HEK293 (cell line): ENCODE results near the gene MUC15.

Experiments used
- CTCF ChIA-PET: fragments of 350-600 bp; formaldehyde crosslinking; extraction: SDS; loops from one replicate; lab custom pipeline; 2021; ENCODE audit warnings: antibody characterized with exemption; lab: Yijun Ruan, JAX
- POLR2A ChIA-PET: fragments of 300-600 bp; formaldehyde crosslinking; extraction: SDS; loops from one replicate; lab custom pipeline; 2020; ENCODE audit warnings: antibody characterized with exemption, inconsistent platforms; lab: Yijun Ruan, JAX
- H3K27ac ChIP-seq: fragments of 200-500 bp; sonication (Bioruptor generic); 2 replicates; pipeline ENCODE4 v1.5.1; 2014; ENCODE audit warnings: low read depth, low read length, control low read depth, inconsistent platforms; ENCODE audit errors: extremely low read depth
- H3K36me3 ChIP-seq, 2 experiments: fragments of 200-500 bp in 1 of 2; sonication (Bioruptor generic) in 1 of 2; 1 replicate in 1 of 2; 2 replicates in 1 of 2; pipeline ENCODE4 v1.5.1; 2014 to 2017; ENCODE audit warnings: inconsistent platforms in 2 of 2, low read length in 2 of 2; ENCODE audit not compliant: control insufficient read depth in 2 of 2, insufficient read depth in 1 of 2
- H3K4me1 ChIP-seq: fragments of 200-500 bp; sonication (Bioruptor generic); 2 replicates; pipeline ENCODE4 v1.5.1; 2014; ENCODE audit warnings: mild to moderate bottlenecking, low read length, inconsistent platforms; ENCODE audit not compliant: control insufficient read depth, insufficient read depth
- H3K4me3 ChIP-seq: 2 replicates; pipeline ENCODE4 v1.5.1; 2011; ENCODE audit warnings: low read depth, mild to moderate bottlenecking, control low read depth, low read length, moderate library complexity
- H3K9me3 ChIP-seq: fragments of 200-500 bp; sonication (Bioruptor generic); 2 replicates; pipeline ENCODE4 v1.5.1; 2014; ENCODE audit warnings: low read depth, low read length, inconsistent platforms; ENCODE audit not compliant: control insufficient read depth, insufficient read depth
- HOXD13 ChIP-seq: sonication (generic); formaldehyde crosslinking; IDR thresholded peaks from 2 replicates; pipeline ENCODE4 v1.8.0; 2022; ENCODE audit warnings: missing genetic modification reagents, borderline replicate concordance
- KLF10 ChIP-seq: fragments of 450-650 bp; IDR thresholded peaks from 2 replicates; pipeline ENCODE4 v1.5.1; 2018; ENCODE audit warnings: missing biosample characterization, mild to moderate bottlenecking, missing genetic modification characterization
- OSR2 ChIP-seq: fragments of 450-650 bp; formaldehyde crosslinking; IDR thresholded peaks from 2 replicates; pipeline ENCODE4 v1.5.1; 2016; ENCODE audit warnings: missing biosample characterization, missing genetic modification characterization
- TCF7L2 ChIP-seq: IDR thresholded peaks from 2 replicates; pipeline ENCODE4 v1.6.1; 2011; ENCODE audit warnings: low read depth, mild to moderate bottlenecking, inconsistent platforms, low read length, moderate library complexity, borderline replicate concordance
- YY1 ChIP-seq: fragments of 450-650 bp; formaldehyde crosslinking; IDR thresholded peaks from 2 replicates; pipeline ENCODE4 v1.5.1; 2018; ENCODE audit warnings: missing biosample characterization, missing genetic modification characterization
- ZBTB1 ChIP-seq: fragments of 450-650 bp; formaldehyde crosslinking; IDR thresholded peaks from 2 replicates; pipeline ENCODE4 v1.5.1; 2016; ENCODE audit warnings: missing biosample characterization, missing genetic modification characterization
- ZNF10 ChIP-seq: fragments of 450-650 bp; formaldehyde crosslinking; IDR thresholded peaks from 2 replicates; pipeline ENCODE4 v1.5.1; 2017; ENCODE audit warnings: missing biosample characterization, missing genetic modification characterization
- ZNF248 ChIP-seq: fragments of 450-650 bp; formaldehyde crosslinking; IDR thresholded peaks from 2 replicates; pipeline ENCODE4 v1.5.1; 2017; ENCODE audit warnings: missing biosample characterization, missing genetic modification characterization
- ZNF266 ChIP-seq: fragments of 450-650 bp; formaldehyde crosslinking; IDR thresholded peaks from 2 replicates; pipeline ENCODE4 v1.5.1; 2016; ENCODE audit warnings: missing biosample characterization, missing genetic modification characterization, low read depth
- ZNF394 ChIP-seq: fragments of 450-650 bp; formaldehyde crosslinking; IDR thresholded peaks from 2 replicates; pipeline ENCODE4 v1.5.1; 2016; ENCODE audit warnings: missing biosample characterization, missing genetic modification characterization, mild to moderate bottlenecking, moderate library complexity, borderline replicate concordance
- ZNF48 ChIP-seq: fragments of 450-650 bp; formaldehyde crosslinking; IDR thresholded peaks from 2 replicates; pipeline ENCODE4 v1.5.1; 2016; ENCODE audit warnings: missing biosample characterization, missing genetic modification characterization
- ZNF561 ChIP-seq: fragments of 450-650 bp; IDR thresholded peaks from 2 replicates; pipeline ENCODE4 v1.5.1; 2018; ENCODE audit warnings: missing biosample characterization, missing genetic modification characterization, borderline replicate concordance
- ZNF626 ChIP-seq: fragments of 450-650 bp; sonication (Bioruptor Pico); formaldehyde crosslinking; IDR thresholded peaks from 2 replicates; pipeline ENCODE4 v1.5.1; 2018; ENCODE audit warnings: missing biosample characterization, missing genetic modification characterization, inconsistent platforms
- ZSCAN23 ChIP-seq: fragments of 450-650 bp; formaldehyde crosslinking; IDR thresholded peaks from 2 replicates; pipeline ENCODE4 v1.5.1; 2016; ENCODE audit warnings: missing biosample characterization, missing genetic modification characterization
- TF ChIP-seq, protein P1 (sequence below): fragments of 450-650 bp; formaldehyde crosslinking; IDR thresholded peaks from 2 replicates; pipeline ENCODE4 v1.5.1; 2016; ENCODE audit warnings: missing biosample characterization, missing genetic modification characterization
- TF ChIP-seq, protein P2 (sequence below): fragments of 450-650 bp; formaldehyde crosslinking; IDR thresholded peaks from 2 replicates; pipeline ENCODE4 v1.5.1; 2017; ENCODE audit warnings: missing biosample characterization, missing genetic modification characterization
- TF ChIP-seq, protein P3 (sequence below): fragments of 450-650 bp; formaldehyde crosslinking; optimal IDR thresholded peaks from 2 replicates; pipeline ENCODE3; 2016; ENCODE audit warnings: missing biosample characterization, mild to moderate bottlenecking, missing genetic modification characterization
- TF ChIP-seq, protein P4 (sequence below): sonication (generic); formaldehyde crosslinking; IDR thresholded peaks from 2 replicates; pipeline ENCODE4 v1.8.1; 2022; ENCODE audit warnings: mild to moderate bottlenecking, moderate library complexity, missing genetic modification reagents

Gene MUC15

DNA sequence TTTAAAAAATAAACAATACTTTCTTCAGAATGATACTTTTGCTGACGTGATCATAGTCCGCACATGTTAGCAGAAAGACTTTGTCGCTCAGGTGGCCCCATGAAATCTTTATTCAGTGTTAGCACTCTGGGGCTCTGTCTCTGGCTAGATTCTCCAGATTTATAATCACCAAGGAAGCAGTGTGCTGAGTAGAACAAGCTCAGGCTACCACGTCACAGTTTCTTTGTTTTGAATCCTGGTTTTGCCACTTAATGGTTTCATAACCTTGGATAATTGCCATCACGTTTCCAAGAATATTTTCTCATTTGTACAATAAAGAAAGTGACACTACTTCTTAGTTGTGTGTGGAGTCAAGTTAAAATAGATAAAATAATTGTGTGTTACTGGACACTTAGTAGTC lies 3.9 kb upstream of the MUC15 start (continued):
- TF ChIP-seq, protein P1, sequence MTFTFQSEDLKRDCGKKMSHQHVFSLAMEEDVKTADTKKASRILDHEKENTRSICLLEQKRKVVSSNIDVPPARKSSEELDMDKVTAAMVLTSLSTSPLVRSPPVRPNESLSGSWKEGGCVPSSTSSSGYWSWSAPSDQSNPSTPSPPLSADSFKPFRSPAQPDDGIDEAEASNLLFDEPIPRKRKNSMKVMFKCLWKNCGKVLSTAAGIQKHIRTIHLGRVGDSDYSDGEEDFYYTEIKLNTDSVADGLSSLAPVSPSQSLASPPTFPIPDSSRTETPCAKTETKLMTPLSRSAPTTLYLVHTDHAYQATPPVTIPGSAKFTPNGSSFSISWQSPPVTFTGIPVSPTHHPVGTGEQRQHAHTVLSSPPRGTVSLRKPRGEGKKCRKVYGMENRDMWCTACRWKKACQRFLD (tag by site-specific recombination) = no peak
- TF ChIP-seq, protein P2, sequence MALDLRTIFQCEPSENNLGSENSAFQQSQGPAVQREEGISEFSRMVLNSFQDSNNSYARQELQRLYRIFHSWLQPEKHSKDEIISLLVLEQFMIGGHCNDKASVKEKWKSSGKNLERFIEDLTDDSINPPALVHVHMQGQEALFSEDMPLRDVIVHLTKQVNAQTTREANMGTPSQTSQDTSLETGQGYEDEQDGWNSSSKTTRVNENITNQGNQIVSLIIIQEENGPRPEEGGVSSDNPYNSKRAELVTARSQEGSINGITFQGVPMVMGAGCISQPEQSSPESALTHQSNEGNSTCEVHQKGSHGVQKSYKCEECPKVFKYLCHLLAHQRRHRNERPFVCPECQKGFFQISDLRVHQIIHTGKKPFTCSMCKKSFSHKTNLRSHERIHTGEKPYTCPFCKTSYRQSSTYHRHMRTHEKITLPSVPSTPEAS (tag by site-specific recombination) = no peak
- TF ChIP-seq OSR2 (tag by site-specific recombination) (no peak), ZNF248 (tag by site-specific recombination) (no peak), ZNF561 (no peak), ZNF626 (tag by site-specific recombination) (no peak), ZNF48 (tag by site-specific recombination) (no peak), ZNF394 (tag by site-specific recombination) (no peak), KLF10 (tag by site-specific recombination) (no peak)
- TF ChIP-seq, all 188 proteins: peak for 0

DNA sequence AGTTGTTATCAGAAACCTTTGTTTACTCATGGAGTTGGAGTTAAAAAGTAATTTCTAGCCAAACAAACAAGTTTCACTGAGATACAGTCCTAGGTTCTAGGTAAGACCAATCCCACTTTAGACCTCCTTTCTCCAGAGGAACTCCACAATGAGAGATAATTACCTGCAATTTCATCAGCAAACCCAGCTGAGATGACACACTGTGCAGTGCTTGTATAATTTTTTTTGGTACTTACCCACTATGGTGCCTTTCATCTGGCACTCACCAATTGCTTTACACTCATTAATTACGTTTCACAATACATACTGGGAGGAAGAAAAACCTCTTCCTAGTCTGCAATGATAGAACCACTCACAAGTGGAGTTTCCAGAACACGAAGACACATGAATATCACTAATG lies 1.8 kb upstream of the MUC15 start:
- CTCF ChIA-PET = no interaction called here
- H3K9me3 ChIP-seq = no peaks in the 10 kb centered on the region
- POLR2A ChIA-PET = no interaction called here
- H3K4me1 ChIP-seq = no peaks in the 10 kb centered on the region
- H3K27ac ChIP-seq = no peak overlapping the region
- no peak for TF ChIP-seq ZBTB1 (tag by site-specific recombination)
- TF ChIP-seq ZNF266 (tag by site-specific recombination) = no peak
- TF ChIP-seq, protein P3, sequence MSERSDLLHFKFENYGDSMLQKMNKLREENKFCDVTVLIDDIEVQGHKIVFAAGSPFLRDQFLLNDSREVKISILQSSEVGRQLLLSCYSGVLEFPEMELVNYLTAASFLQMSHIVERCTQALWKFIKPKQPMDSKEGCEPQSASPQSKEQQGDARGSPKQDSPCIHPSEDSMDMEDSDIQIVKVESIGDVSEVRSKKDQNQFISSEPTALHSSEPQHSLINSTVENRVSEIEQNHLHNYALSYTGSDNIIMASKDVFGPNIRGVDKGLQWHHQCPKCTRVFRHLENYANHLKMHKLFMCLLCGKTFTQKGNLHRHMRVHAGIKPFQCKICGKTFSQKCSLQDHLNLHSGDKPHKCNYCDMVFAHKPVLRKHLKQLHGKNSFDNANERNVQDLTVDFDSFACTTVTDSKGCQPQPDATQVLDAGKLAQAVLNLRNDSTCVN (tag by site-specific recombination) = no peak
- TF ChIP-seq TCF7L2 = peak; percentile 65; the same call in 1 of the 2 replicates
- TF ChIP-seq YY1 = no peak
- no peak overlapping the region for H3K4me3 ChIP-seq
- H3K36me3 ChIP-seq = no peaks in the 10 kb centered on the region

DNA sequence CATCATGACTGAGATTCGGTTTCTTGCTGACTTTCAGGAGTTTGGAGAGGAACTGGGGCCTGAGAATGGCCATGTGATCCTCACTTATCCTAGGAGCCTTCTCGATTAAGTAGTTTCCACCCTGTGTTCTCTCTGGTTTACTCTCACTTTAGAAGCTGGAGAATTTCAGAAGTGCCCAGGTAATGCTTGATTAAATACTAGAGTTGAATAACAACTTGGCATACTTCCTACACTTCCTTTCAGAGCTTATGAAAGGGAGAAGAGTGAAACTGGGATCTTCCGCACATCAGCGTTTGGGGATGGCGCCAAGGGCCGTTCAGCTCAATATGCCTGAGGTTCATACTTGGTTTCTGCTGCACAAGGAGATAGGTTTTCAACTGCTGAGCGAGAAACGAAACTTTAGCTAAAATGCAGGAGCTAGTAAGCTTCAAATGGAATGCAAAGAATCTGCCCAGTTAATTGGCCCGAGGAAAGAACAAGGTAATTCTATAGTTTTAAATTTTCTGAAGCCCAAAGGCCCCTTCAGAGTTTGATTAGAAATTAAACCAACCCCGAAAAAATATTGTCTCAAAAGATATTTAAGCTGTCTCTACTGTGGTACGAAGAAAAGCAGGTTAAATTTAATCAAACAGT lies 823 bp upstream of the MUC15 start:
- Histone ChIP-seq H3K27ac (no peak overlapping the region), H3K9me3 (no peaks in the 10 kb centered on the region), H3K4me1 (no peaks in the 10 kb centered on the region), H3K4me3 (no peak overlapping the region), H3K36me3 (no peaks in the 10 kb centered on the region)
- CTCF ChIA-PET = interaction anchor here (0.5 kb wide), 1 partner anchor 93 kb away, joined by 3 read pairs; no protein-coding TSS in a partner anchor
- POLR2A ChIA-PET = no interaction called here
- no peak for TF ChIP-seq ZSCAN23 (tag by site-specific recombination)
- TF ChIP-seq ZNF10 = no peak
- TF ChIP-seq, protein P4, sequence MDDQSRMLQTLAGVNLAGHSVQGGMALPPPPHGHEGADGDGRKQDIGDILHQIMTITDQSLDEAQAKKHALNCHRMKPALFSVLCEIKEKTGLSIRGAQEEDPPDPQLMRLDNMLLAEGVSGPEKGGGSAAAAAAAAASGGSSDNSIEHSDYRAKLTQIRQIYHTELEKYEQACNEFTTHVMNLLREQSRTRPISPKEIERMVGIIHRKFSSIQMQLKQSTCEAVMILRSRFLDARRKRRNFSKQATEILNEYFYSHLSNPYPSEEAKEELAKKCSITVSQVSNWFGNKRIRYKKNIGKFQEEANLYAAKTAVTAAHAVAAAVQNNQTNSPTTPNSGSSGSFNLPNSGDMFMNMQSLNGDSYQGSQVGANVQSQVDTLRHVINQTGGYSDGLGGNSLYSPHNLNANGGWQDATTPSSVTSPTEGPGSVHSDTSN (CRISPR knock-in tag) = no peak
- TF ChIP-seq ZNF266 (tag by site-specific recombination) = no peak
- no peak for TF ChIP-seq HOXD13 (CRISPR knock-in tag)
- TF ChIP-seq ZNF394 (tag by site-specific recombination) = no peak
